Measurements from ENCODE around the gene C1QTNF12. TPM values are rescaled to one million over a fixed set of nuclear protein-coding genes. Genes with fewer than 3 reads are reported as not detected.

C1QTNF12 gene
- total RNA-seq, 3 donors from 2014 or later = 2.0 TPM; not detected in 2

- no peak for DNase-seq (ENCODE audit: low spot score in 2 of 2)
- intact Hi-C loops (cut with DNase I; ENCODE audit: low total_unique reads) = loop anchor here (10.0 kb wide), 1 partner anchor 112 kb away; no protein-coding TSS in a partner anchor
- Histone ChIP-seq H3K27ac (peak overlapping the region; percentile 48 to 66), H3K4me3 (peak overlapping the region in 2 of 3 donors; percentile 2 to 51), H3K9me3 (no peaks in the 10 kb centered on the region), H3K4me1 (peaks cover 4 to 14% of the 10 kb centered on the region in 2 donors), H3K27me3 (peaks cover 7 to 17% of the 10 kb centered on the region in 2 donors), H3K36me3 (no peaks in the 10 kb centered on the region)
- no peak for TF ChIP-seq POLR2A (IDR thresholded peaks at IDR 0.05)
- TF ChIP-seq POLR2AphosphoS5 (IDR thresholded peaks at IDR 0.05) = no peak
- TF ChIP-seq CTCF (IDR thresholded peaks at IDR 0.05) = no peak
Observed at GRCh38 chr1:1236945-1237873, 9.3 kb downstream of the C1QTNF12 start.

- Histone ChIP-seq H3K27ac (no peak overlapping the region), H3K27me3 (peaks cover 7 to 17% of the 10 kb centered on the region in 2 donors), H3K9me3 (no peaks in the 10 kb centered on the region), H3K36me3 (no peaks in the 10 kb centered on the region), H3K4me1 (peaks cover 4 to 14% of the 10 kb centered on the region in 2 donors), H3K4me3 (no peak overlapping the region)
- intact Hi-C loops (cut with DNase I; ENCODE audit: low total_unique reads) = loop anchor here (10.0 kb wide), 1 partner anchor 111 kb away; no protein-coding TSS in a partner anchor
- DNase-seq (ENCODE audit: low spot score in 2 of 2) = no peak
- TF ChIP-seq POLR2AphosphoS5 (IDR thresholded peaks at IDR 0.05) = no peak
- TF ChIP-seq POLR2A (IDR thresholded peaks at IDR 0.05) = no peak
- no peak for TF ChIP-seq CTCF (IDR thresholded peaks at IDR 0.05)
Observed at GRCh38 chr1:1236176-1236763, 10.3 kb downstream of the C1QTNF12 start.

GRCh38 chr1:1235016-1235744 is 11.3 kb downstream of the C1QTNF12 start:
- no peak overlapping the region for H3K27ac ChIP-seq
- intact Hi-C loops (cut with DNase I; ENCODE audit: low total_unique reads) = loop anchor here (10.0 kb wide), 1 partner anchor 110 kb away; no protein-coding TSS in a partner anchor
- TF ChIP-seq CTCF (IDR thresholded peaks at IDR 0.05) (no peak), POLR2A (IDR thresholded peaks at IDR 0.05) (no peak), POLR2AphosphoS5 (IDR thresholded peaks at IDR 0.05) (no peak)
- H3K4me3 ChIP-seq = no peak overlapping the region
- no peak for DNase-seq (ENCODE audit: low spot score in 2 of 2)
- no peaks in the 10 kb centered on the region for H3K9me3 ChIP-seq
- peaks cover 11 to 22% of the 10 kb centered on the region in 2 donors for H3K4me1 ChIP-seq
- H3K36me3 ChIP-seq = no peaks in the 10 kb centered on the region
- H3K27me3 ChIP-seq = peaks cover 7 to 17% of the 10 kb centered on the region in 2 donors

- DNase-seq (ENCODE audit: low spot score in 2 of 2) = no peak
- no peaks in the 10 kb centered on the region for H3K9me3 ChIP-seq
- TF ChIP-seq CTCF (IDR thresholded peaks at IDR 0.05) = no peak
- no peak for TF ChIP-seq POLR2A (IDR thresholded peaks at IDR 0.05)
- TF ChIP-seq POLR2AphosphoS5 (IDR thresholded peaks at IDR 0.05) = no peak
- intact Hi-C loops (cut with DNase I; ENCODE audit: low total_unique reads) = loop anchor here (10.0 kb wide), 1 partner anchor 109 kb away; no protein-coding TSS in a partner anchor
- H3K27me3 ChIP-seq = peaks cover 4 to 8% of the 10 kb centered on the region in 2 donors
- no peak overlapping the region for H3K27ac ChIP-seq
- no peaks in the 10 kb centered on the region for H3K36me3 ChIP-seq
- no peak overlapping the region for H3K4me3 ChIP-seq
- peaks cover 11 to 26% of the 10 kb centered on the region in 2 donors for H3K4me1 ChIP-seq
Observed at GRCh38 chr1:1234180-1234808, 12.2 kb downstream of the C1QTNF12 start.

All from breast epithelium (tissue), 4 donors.